ENCODE data around the gene STUM.

STUM gene

GRCh38 chr1:226624526-226624925 lies 76.0 kb downstream of the STUM start:
- 93 to 95% methylated on average over 5 of the region's 5 CpGs for WGBS, 2 experiments
- Histone ChIP-seq H3K36me3 (ENCODE audit: control insufficient read depth, insufficient read depth, low read length) (no peaks in the 10 kb centered on the region), H3K27ac (ENCODE audit: insufficient read depth, low read depth, low read length, poor library complexity, severe bottlenecking) (no peak overlapping the region), H3K9me3 (ENCODE audit: control insufficient read depth, low read length) (no peaks in the 10 kb centered on the region), H3K27me3 (ENCODE audit: control insufficient read depth, insufficient read depth, low read length, poor library complexity, severe bottlenecking) (peaks cover 15% of the 10 kb centered on the region), H3K4me1 (ENCODE audit: control insufficient read depth, insufficient read depth, low read length) (no peaks in the 10 kb centered on the region), H3K4me3 (ENCODE audit: insufficient read depth, low read depth, low read length) (no peak overlapping the region)

- H3K27ac ChIP-seq (ENCODE audit: insufficient read depth, low read depth, low read length, poor library complexity, severe bottlenecking) = no peak overlapping the region
- no peaks in the 10 kb centered on the region for H3K4me1 ChIP-seq (ENCODE audit: control insufficient read depth, insufficient read depth, low read length)
- 90 to 94% methylated on average over 6 of the region's 6 CpGs for WGBS, 2 experiments
- H3K9me3 ChIP-seq (ENCODE audit: control insufficient read depth, low read length) = no peaks in the 10 kb centered on the region
- H3K27me3 ChIP-seq (ENCODE audit: control insufficient read depth, insufficient read depth, low read length, poor library complexity, severe bottlenecking) = peaks cover 15% of the 10 kb centered on the region
- H3K36me3 ChIP-seq (ENCODE audit: control insufficient read depth, insufficient read depth, low read length) = no peaks in the 10 kb centered on the region
- no peak overlapping the region for H3K4me3 ChIP-seq (ENCODE audit: insufficient read depth, low read depth, low read length)
These were observed 76.8 kb downstream of the STUM start for GRCh38 chr1:226625326-226625725.

GRCh38 chr1:226625832-226626576 lies 77.4 kb downstream of the STUM start:
- WGBS, 2 experiments = 85 to 86% methylated on average over 10 of the region's 10 CpGs
- Histone ChIP-seq H3K4me3 (ENCODE audit: insufficient read depth, low read depth, low read length) (no peak overlapping the region), H3K36me3 (ENCODE audit: control insufficient read depth, insufficient read depth, low read length) (no peaks in the 10 kb centered on the region), H3K9me3 (ENCODE audit: control insufficient read depth, low read length) (no peaks in the 10 kb centered on the region), H3K27me3 (ENCODE audit: control insufficient read depth, insufficient read depth, low read length, poor library complexity, severe bottlenecking) (peaks cover 15% of the 10 kb centered on the region), H3K4me1 (ENCODE audit: control insufficient read depth, insufficient read depth, low read length) (no peaks in the 10 kb centered on the region), H3K27ac (ENCODE audit: insufficient read depth, low read depth, low read length, poor library complexity, severe bottlenecking) (no peak overlapping the region)

- no peak overlapping the region for H3K27ac ChIP-seq (ENCODE audit: insufficient read depth, low read depth, low read length, poor library complexity, severe bottlenecking)
- 9 to 10% methylated on average over 11 of the region's 11 CpGs for WGBS, 2 experiments
These were observed 78.0 kb downstream of the STUM start for GRCh38 chr1:226626577-226626956.

GRCh38 chr1:226627050-226627755 lies 78.6 kb downstream of the STUM start:
- no peak overlapping the region for H3K4me3 ChIP-seq (ENCODE audit: insufficient read depth, low read depth, low read length)
- H3K36me3 ChIP-seq (ENCODE audit: control insufficient read depth, insufficient read depth, low read length) = no peaks in the 10 kb centered on the region
- no peaks in the 10 kb centered on the region for H3K4me1 ChIP-seq (ENCODE audit: control insufficient read depth, insufficient read depth, low read length)
- WGBS, 2 experiments = 76 to 78% methylated on average over 6 of the region's 6 CpGs
- H3K9me3 ChIP-seq (ENCODE audit: control insufficient read depth, low read length) = no peaks in the 10 kb centered on the region
- H3K27me3 ChIP-seq (ENCODE audit: control insufficient read depth, insufficient read depth, low read length, poor library complexity, severe bottlenecking) = peaks cover 15% of the 10 kb centered on the region
- H3K27ac ChIP-seq (ENCODE audit: insufficient read depth, low read depth, low read length, poor library complexity, severe bottlenecking) = no peak overlapping the region

More at GRCh38 chr1:226626577-226626956, 78.0 kb downstream of the STUM start:
- no peaks in the 10 kb centered on the region for H3K9me3 ChIP-seq (ENCODE audit: control insufficient read depth, low read length)
- no peaks in the 10 kb centered on the region for H3K36me3 ChIP-seq (ENCODE audit: control insufficient read depth, insufficient read depth, low read length)
- peaks cover 15% of the 10 kb centered on the region for H3K27me3 ChIP-seq (ENCODE audit: control insufficient read depth, insufficient read depth, low read length, poor library complexity, severe bottlenecking)
- no peak overlapping the region for H3K4me3 ChIP-seq (ENCODE audit: insufficient read depth, low read depth, low read length)
- no peaks in the 10 kb centered on the region for H3K4me1 ChIP-seq (ENCODE audit: control insufficient read depth, insufficient read depth, low read length)

- no peak overlapping the region for H3K27ac ChIP-seq (ENCODE audit: insufficient read depth, low read depth, low read length, poor library complexity, severe bottlenecking)
- 92 to 94% methylated on average over 11 of the region's 11 CpGs for WGBS, 2 experiments
- H3K27me3 ChIP-seq (ENCODE audit: control insufficient read depth, insufficient read depth, low read length, poor library complexity, severe bottlenecking) = peaks cover 15% of the 10 kb centered on the region
- H3K36me3 ChIP-seq (ENCODE audit: control insufficient read depth, insufficient read depth, low read length) = no peaks in the 10 kb centered on the region
- no peaks in the 10 kb centered on the region for H3K4me1 ChIP-seq (ENCODE audit: control insufficient read depth, insufficient read depth, low read length)
- H3K4me3 ChIP-seq (ENCODE audit: insufficient read depth, low read depth, low read length) = no peak overlapping the region
- H3K9me3 ChIP-seq (ENCODE audit: control insufficient read depth, low read length) = no peaks in the 10 kb centered on the region
These were observed 79.5 kb downstream of the STUM start for GRCh38 chr1:226627924-226628611.

GRCh38 chr1:226628612-226629155 lies 80.1 kb downstream of the STUM start:
- H3K9me3 ChIP-seq (ENCODE audit: control insufficient read depth, low read length) = no peaks in the 10 kb centered on the region
- 94% methylated on average over 9 to 10 of the region's 10 CpGs for WGBS, 2 experiments

GRCh38 chr1:226629210-226629895 lies 80.8 kb downstream of the STUM start:
- Histone ChIP-seq H3K36me3 (ENCODE audit: control insufficient read depth, insufficient read depth, low read length) (no peaks in the 10 kb centered on the region), H3K27me3 (ENCODE audit: control insufficient read depth, insufficient read depth, low read length, poor library complexity, severe bottlenecking) (peaks cover 15% of the 10 kb centered on the region), H3K4me1 (ENCODE audit: control insufficient read depth, insufficient read depth, low read length) (no peaks in the 10 kb centered on the region), H3K9me3 (ENCODE audit: control insufficient read depth, low read length) (no peaks in the 10 kb centered on the region), H3K4me3 (ENCODE audit: insufficient read depth, low read depth, low read length) (no peak overlapping the region), H3K27ac (ENCODE audit: insufficient read depth, low read depth, low read length, poor library complexity, severe bottlenecking) (no peak overlapping the region)
- WGBS, 2 experiments = 90 to 93% methylated on average over 18 of the region's 18 CpGs

More at GRCh38 chr1:226628612-226629155, 80.1 kb downstream of the STUM start:
- Histone ChIP-seq H3K27me3 (ENCODE audit: control insufficient read depth, insufficient read depth, low read length, poor library complexity, severe bottlenecking) (peaks cover 15% of the 10 kb centered on the region), H3K27ac (ENCODE audit: insufficient read depth, low read depth, low read length, poor library complexity, severe bottlenecking) (no peak overlapping the region), H3K4me1 (ENCODE audit: control insufficient read depth, insufficient read depth, low read length) (no peaks in the 10 kb centered on the region), H3K36me3 (ENCODE audit: control insufficient read depth, insufficient read depth, low read length) (no peaks in the 10 kb centered on the region), H3K4me3 (ENCODE audit: insufficient read depth, low read depth, low read length) (no peak overlapping the region)

- H3K36me3 ChIP-seq (ENCODE audit: control insufficient read depth, insufficient read depth, low read length) = no peaks in the 10 kb centered on the region
- peaks cover 15% of the 10 kb centered on the region for H3K27me3 ChIP-seq (ENCODE audit: control insufficient read depth, insufficient read depth, low read length, poor library complexity, severe bottlenecking)
- WGBS, 2 experiments = 96 to 97% methylated on average over 6 of the region's 6 CpGs
- no peaks in the 10 kb centered on the region for H3K4me1 ChIP-seq (ENCODE audit: control insufficient read depth, insufficient read depth, low read length)
- H3K9me3 ChIP-seq (ENCODE audit: control insufficient read depth, low read length) = no peaks in the 10 kb centered on the region
- H3K27ac ChIP-seq (ENCODE audit: insufficient read depth, low read depth, low read length, poor library complexity, severe bottlenecking) = no peak overlapping the region
- H3K4me3 ChIP-seq (ENCODE audit: insufficient read depth, low read depth, low read length) = no peak overlapping the region
These were observed 81.5 kb downstream of the STUM start for GRCh38 chr1:226629896-226630550.

All from ectodermal cell (in vitro differentiated cells).